Tibial nerve (tissue), 4 donors: Measurements from ENCODE around the gene ACSM5. TPM values are rescaled to one million over a fixed set of nuclear protein-coding genes. Genes with fewer than 3 reads are reported as not detected.

Experiments used
- DNase-seq, 2 donors: peaks; one replicate each; pipeline ENCODE4 v3.0.0-alpha.2; 2019; ENCODE audit warnings: low spot score in 2 of 2
- H3K27ac ChIP-seq, 4 donors: fragments of 200-600 bp; sonication (generic) in 3 of 4; one replicate each; pipeline ENCODE4 v1.5.1; 2017 to 2019; ENCODE audit warnings: mild to moderate bottlenecking in 1 of 4
- H3K27me3 ChIP-seq, 2 donors: fragments of 200-600 bp; sonication (generic) in 1 of 2; one replicate each; pipeline versions ENCODE4 v1.5.1 to v1.6.0; 2017 to 2019
- H3K36me3 ChIP-seq, 3 donors: fragments of 200-600 bp; sonication (generic); one replicate each; pipeline ENCODE4 v1.5.1; 2018 to 2019
- H3K4me1 ChIP-seq, 4 donors: fragments of 200-600 bp; sonication (generic) in 3 of 4; one replicate each; pipeline ENCODE4 v1.5.1; 2017 to 2019
- H3K4me3 ChIP-seq, 4 donors: fragments of 200-600 bp; sonication (generic) in 3 of 4; one replicate each; pipeline ENCODE4 v1.5.1; 2017 to 2019; ENCODE audit warnings: mild to moderate bottlenecking in 1 of 4, moderate library complexity in 1 of 4
- H3K9me3 ChIP-seq, 4 donors: fragments of 200-600 bp; sonication (generic) in 3 of 4; one replicate each; pipeline ENCODE4 v1.5.1; 2017 to 2019
- CTCF ChIP-seq, 5 experiments: fragments of 200-600 bp in 3 of 5; fragments of 450-650 bp in 2 of 5; sonication (generic) in 3 of 5; IDR thresholded peaks; one replicate each; pipeline ENCODE4 v1.5.1; 2016 to 2019; ENCODE audit warnings: antibody characterized with exemption in 5 of 5, mild to moderate bottlenecking in 3 of 5, moderate library complexity in 2 of 5
- EP300 ChIP-seq, 2 donors: sonication (generic); formaldehyde crosslinking; IDR thresholded peaks; one replicate each; pipeline ENCODE4 v1.6.1; 2017; ENCODE audit warnings: antibody characterized with exemption in 2 of 2, mild to moderate bottlenecking in 1 of 2
- POLR2A ChIP-seq, 2 donors: fragments of 450-650 bp; IDR thresholded peaks; one replicate each; pipeline ENCODE4 v1.6.1; 2017; ENCODE audit warnings: antibody characterized with exemption in 2 of 2, mild to moderate bottlenecking in 2 of 2, moderate library complexity in 2 of 2
- WGBS, 2 donors: methylation state at CpG; one replicate each; pipeline ENCODE4 v1.1.5; 2018; 5-methylcytosine and 5-hydroxymethylcytosine counted together
- total RNA-seq, 4 donors: library from RNA; depleted of rRNA; stranded (reverse); fragments of >200 nt; gene quantifications; one replicate each; pipeline ENCODE4 v1.1.0, GENCODE V29; 2016

ACSM5 gene
- total RNA-seq, result 10 to 100 TPM; 10.5 to 25.1 (median 20.2) TPM

GRCh38 chr16:20409398-20410120 is at the start of gene ACSM5:
Gene ACSM5, plus strand, starts transcription at chr16:20409534. Its CDS starts 1,951 bp downstream, at chr16:20411485.
- peaks cover 0 to 4% (median 0%) of the 10 kb centered on the region in 4 donors for H3K9me3 ChIP-seq
- WGBS, 2 donors, result 57 to 58% methylated on average over 6 of the region's 6 CpGs
- H3K4me3 ChIP-seq, result peak within 1 kb of the TSS in 1 of 4 donors; percentile 7
- no peaks in the 10 kb centered on the region for H3K36me3 ChIP-seq
- no peaks in the 10 kb centered on the region for H3K4me1 ChIP-seq
- no peak for TF ChIP-seq POLR2A (IDR thresholded peaks at IDR 0.05)
- peak in 1 of 2 donors; percentile 32 for TF ChIP-seq EP300 (IDR thresholded peaks at IDR 0.05)
- peak within 1 kb of the TSS in 3 of 4 donors; percentile 59 to 82 (median 64) for H3K27ac ChIP-seq
- DNase-seq, result peak; percentile 49 to 64
- no peaks in the 10 kb centered on the region for H3K27me3 ChIP-seq

GRCh38 chr16:20359997-20360396 is 49.3 kb upstream of the ACSM5 start:
- no peak for DNase-seq
- no peaks in the 10 kb centered on the region for H3K36me3 ChIP-seq
- WGBS, 2 donors, result 53 to 73% methylated on average over 2 of the region's 2 CpGs

GRCh38 chr16:20363191-20363590 is 46.1 kb upstream of the ACSM5 start:
- Histone ChIP-seq H3K4me1 (no peaks in the 10 kb centered on the region), H3K36me3 (no peaks in the 10 kb centered on the region), H3K27me3 (no peaks in the 10 kb centered on the region), H3K27ac (no peak overlapping the region), H3K4me3 (no peak overlapping the region), H3K9me3 (no peaks in the 10 kb centered on the region)
- 42 to 53% methylated on average over 2 of the region's 2 CpGs for whole genome bisulfite sequencing, 2 donors
- TF ChIP-seq EP300 (IDR thresholded peaks at IDR 0.05), result no peak
- no peak for TF ChIP-seq POLR2A (IDR thresholded peaks at IDR 0.05)
- TF ChIP-seq CTCF (IDR thresholded peaks at IDR 0.05), result no peak
- no peak for DNase-seq

More at GRCh38 chr16:20359997-20360396, 49.3 kb upstream of the ACSM5 start:
- Histone ChIP-seq H3K9me3 (no peaks in the 10 kb centered on the region), H3K27ac (no peak overlapping the region), H3K27me3 (no peaks in the 10 kb centered on the region), H3K4me1 (no peaks in the 10 kb centered on the region), H3K4me3 (no peak overlapping the region)
- TF ChIP-seq POLR2A (IDR thresholded peaks at IDR 0.05), result no peak

GRCh38 chr16:20364051-20364450 is 45.3 kb upstream of the ACSM5 start:
- Histone ChIP-seq H3K4me3 (no peak overlapping the region), H3K27me3 (no peaks in the 10 kb centered on the region), H3K4me1 (no peaks in the 10 kb centered on the region), H3K36me3 (no peaks in the 10 kb centered on the region), H3K27ac (no peak overlapping the region), H3K9me3 (no peaks in the 10 kb centered on the region)
- 60 to 63% methylated on average over 3 of the region's 3 CpGs for WGBS, 2 donors
- TF ChIP-seq POLR2A (IDR thresholded peaks at IDR 0.05), result no peak
- no peak for TF ChIP-seq CTCF (IDR thresholded peaks at IDR 0.05)
- TF ChIP-seq EP300 (IDR thresholded peaks at IDR 0.05), result no peak
- no peak for DNase-seq

GRCh38 chr16:20369452-20370054 is 39.8 kb upstream of the ACSM5 start:
- H3K4me3 ChIP-seq, result no peak overlapping the region
- TF ChIP-seq POLR2A (IDR thresholded peaks at IDR 0.05), result no peak
- no peak for TF ChIP-seq EP300 (IDR thresholded peaks at IDR 0.05)
- TF ChIP-seq CTCF (IDR thresholded peaks at IDR 0.05), result no peak
- H3K36me3 ChIP-seq, result no peaks in the 10 kb centered on the region
- 67 to 70% methylated on average over 9 of the region's 9 CpGs for WGBS, 2 donors
- no peak overlapping the region for H3K27ac ChIP-seq
- peaks cover 0 to 4% (median 0%) of the 10 kb centered on the region in 4 donors for H3K9me3 ChIP-seq
- H3K27me3 ChIP-seq, result no peaks in the 10 kb centered on the region
- no peaks in the 10 kb centered on the region for H3K4me1 ChIP-seq
- DNase-seq, result no peak

- DNase-seq, result no peak
- Histone ChIP-seq H3K9me3 (peaks cover 0 to 4% (median 0%) of the 10 kb centered on the region in 4 donors), H3K36me3 (no peaks in the 10 kb centered on the region), H3K27me3 (no peaks in the 10 kb centered on the region), H3K4me1 (no peaks in the 10 kb centered on the region), H3K27ac (no peak overlapping the region), H3K4me3 (no peak overlapping the region)
- TF ChIP-seq EP300 (IDR thresholded peaks at IDR 0.05), result no peak
- no peak for TF ChIP-seq POLR2A (IDR thresholded peaks at IDR 0.05)
- no peak for TF ChIP-seq CTCF (IDR thresholded peaks at IDR 0.05)
- WGBS, 2 donors, result 81 to 84% methylated on average over 5 of the region's 5 CpGs
Observed at GRCh38 chr16:20372701-20373100, 36.6 kb upstream of the ACSM5 start.
